GM20000 (cell line): ENCODE results near the gene SURF2.

ENCODE experiments used
- DNase-seq: peaks from one replicate; pipeline ENCODE4 v3.0.0; 2012; ENCODE audit warnings: low spot score
- TF ChIP-seq, protein P1 (sequence below): IDR thresholded peaks from 2 replicates; pipeline ENCODE4 v1.5.1; 2012; ENCODE audit warnings: mild to moderate bottlenecking, control low read depth; ENCODE audit errors: extremely low read depth, missing control alignments

SURF2 gene

DNA sequence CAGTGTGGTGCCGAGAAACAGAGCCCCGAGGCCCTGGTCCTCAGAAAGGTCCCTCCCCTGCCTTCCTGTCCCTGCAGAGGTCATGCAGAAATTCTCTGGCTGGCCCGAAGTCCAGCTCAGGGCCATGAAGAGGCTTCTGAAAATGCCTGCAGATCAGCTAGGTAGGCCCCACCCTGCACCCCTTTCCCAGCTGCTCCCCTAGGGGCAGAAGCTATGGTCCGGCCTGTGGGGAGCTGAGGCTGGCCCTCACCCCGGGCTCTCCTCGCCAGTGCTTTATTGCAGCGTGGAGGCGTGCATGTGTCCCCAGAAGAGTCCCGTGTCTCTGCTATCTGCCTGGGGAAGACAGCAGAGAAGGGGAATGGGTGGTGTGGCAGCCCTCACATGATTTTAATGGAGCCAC lies 41.5 kb downstream of the SURF2 start:
- TF ChIP-seq, protein P1, sequence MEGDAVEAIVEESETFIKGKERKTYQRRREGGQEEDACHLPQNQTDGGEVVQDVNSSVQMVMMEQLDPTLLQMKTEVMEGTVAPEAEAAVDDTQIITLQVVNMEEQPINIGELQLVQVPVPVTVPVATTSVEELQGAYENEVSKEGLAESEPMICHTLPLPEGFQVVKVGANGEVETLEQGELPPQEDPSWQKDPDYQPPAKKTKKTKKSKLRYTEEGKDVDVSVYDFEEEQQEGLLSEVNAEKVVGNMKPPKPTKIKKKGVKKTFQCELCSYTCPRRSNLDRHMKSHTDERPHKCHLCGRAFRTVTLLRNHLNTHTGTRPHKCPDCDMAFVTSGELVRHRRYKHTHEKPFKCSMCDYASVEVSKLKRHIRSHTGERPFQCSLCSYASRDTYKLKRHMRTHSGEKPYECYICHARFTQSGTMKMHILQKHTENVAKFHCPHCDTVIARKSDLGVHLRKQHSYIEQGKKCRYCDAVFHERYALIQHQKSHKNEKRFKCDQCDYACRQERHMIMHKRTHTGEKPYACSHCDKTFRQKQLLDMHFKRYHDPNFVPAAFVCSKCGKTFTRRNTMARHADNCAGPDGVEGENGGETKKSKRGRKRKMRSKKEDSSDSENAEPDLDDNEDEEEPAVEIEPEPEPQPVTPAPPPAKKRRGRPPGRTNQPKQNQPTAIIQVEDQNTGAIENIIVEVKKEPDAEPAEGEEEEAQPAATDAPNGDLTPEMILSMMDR, result no peak
- DNase-seq, result no peak

DNA sequence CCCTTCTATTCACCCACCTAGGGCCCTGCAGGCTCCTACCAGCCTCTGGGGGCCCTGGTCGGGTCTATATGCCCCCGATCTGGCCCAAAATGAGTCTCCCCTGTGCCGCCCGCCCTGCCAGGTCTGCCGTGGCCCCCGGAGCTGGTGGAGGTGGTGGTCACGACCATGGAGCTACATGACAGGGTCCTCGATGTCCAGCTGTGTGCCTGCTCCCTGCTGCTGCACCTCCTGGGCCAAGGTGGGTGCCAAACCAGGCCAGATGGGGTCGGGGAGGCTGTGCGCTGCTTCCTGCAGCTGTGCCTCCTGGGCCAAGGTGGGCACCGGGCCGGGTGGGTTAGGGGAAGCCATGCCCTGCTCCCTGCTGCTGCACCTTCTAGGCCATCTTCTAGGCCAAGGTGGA lies 43.9 kb downstream of the SURF2 start:
- TF ChIP-seq, protein P1, result no peak
- no peak for DNase-seq

DNA sequence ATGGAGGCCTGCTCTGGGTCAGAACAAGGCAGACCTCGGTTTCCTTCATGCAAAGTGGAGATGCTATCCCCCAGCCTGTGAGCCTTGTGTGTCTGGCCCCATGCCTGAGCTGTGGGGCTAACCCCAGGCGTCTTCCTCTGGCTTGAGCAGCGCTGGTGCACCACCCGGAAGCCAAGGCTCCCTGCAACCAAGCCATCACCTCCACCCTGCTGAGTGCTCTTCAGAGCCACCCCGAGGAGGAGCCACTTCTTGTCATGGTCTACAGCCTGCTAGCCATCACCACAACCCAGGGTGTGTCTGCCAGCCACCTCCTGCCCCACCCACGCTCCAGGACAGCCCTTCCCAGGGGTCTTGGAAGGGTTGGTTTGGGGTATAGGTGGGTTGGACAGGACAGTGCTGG lies 45.2 kb downstream of the SURF2 start:
- TF ChIP-seq, protein P1, result no peak
- no peak for DNase-seq

DNA sequence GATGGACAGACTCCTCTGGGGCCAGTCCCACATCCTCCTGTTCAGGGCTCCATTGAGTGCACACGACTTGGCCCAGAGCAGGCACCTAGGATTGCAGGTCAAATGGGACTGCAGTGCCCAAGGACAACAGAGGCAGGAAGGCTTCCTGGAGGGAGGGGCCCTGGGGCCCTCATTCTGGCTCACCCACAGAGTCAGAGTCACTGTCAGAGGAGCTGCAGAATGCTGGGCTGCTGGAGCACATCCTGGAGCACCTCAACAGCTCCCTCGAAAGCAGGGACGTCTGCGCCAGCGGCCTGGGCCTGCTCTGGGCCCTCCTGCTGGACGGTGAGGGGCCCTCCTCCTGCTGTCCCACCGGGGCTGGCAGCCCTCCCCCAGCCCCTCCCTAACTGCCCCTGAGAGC lies 46.3 kb downstream of the SURF2 start:
- DNase-seq, result no peak

DNA sequence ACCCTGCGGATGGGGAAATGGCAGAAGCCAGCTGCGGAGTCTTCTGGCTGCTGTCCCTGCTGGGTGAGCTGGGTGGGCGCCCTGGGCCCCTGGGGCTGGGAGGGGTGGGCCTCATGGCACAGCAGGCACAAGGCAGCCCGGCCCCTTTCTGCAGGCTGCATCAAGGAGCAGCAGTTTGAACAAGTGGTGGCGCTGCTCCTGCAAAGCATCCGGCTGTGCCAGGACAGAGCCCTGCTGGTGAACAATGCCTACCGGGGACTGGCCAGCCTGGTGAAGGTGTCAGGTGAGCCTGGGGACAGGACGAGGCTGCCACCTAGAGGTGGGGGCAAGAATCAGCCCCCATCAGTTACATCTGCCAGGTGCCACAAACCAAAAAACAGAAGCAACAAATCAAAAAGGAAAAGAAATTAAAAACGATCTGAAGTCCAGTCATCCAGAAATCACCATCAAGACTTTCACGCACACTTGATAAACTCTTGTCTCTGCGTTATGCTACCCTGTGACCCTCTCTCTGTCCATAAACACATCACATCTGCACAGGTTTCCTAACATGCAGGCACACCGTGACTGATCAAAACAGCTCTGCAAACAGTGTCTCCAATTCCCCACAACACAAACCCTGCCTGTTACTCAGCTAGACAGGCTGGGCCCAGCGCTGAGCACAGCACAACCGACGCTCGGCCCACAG lies 47.6 kb downstream of the SURF2 start:
- TF ChIP-seq, protein P1, result no peak
- no peak for DNase-seq

More for the DNA sequence above, 46.3 kb downstream of the SURF2 start:
- TF ChIP-seq, protein P1, result no peak

DNA sequence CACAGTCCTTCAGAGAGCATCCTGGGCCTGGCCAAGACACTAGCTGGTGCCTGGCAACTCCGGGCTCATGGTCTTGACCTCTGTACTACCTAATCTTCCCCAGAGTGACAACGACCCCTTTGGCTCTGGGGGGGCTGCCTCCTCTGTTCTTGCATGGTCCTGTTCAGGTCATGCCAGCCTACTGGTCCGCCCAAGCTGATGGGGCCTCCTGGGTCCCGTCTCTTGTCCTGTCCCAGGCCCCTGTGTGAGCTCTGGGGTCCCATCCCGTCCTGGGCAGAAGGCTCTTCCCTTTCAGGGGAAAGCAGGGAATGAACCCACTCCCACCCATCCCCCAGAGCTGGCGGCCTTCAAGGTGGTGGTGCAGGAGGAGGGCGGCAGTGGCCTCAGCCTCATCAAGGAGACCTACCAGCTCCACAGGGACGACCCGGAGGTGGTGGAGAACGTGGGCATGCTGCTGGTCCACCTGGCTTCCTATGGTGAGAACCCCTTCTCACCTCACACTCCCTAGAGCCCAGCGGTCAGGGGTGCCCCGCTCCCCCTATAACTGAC lies 48.2 kb downstream of the SURF2 start:
- no peak for DNase-seq
- TF ChIP-seq, protein P1, result no peak

DNA sequence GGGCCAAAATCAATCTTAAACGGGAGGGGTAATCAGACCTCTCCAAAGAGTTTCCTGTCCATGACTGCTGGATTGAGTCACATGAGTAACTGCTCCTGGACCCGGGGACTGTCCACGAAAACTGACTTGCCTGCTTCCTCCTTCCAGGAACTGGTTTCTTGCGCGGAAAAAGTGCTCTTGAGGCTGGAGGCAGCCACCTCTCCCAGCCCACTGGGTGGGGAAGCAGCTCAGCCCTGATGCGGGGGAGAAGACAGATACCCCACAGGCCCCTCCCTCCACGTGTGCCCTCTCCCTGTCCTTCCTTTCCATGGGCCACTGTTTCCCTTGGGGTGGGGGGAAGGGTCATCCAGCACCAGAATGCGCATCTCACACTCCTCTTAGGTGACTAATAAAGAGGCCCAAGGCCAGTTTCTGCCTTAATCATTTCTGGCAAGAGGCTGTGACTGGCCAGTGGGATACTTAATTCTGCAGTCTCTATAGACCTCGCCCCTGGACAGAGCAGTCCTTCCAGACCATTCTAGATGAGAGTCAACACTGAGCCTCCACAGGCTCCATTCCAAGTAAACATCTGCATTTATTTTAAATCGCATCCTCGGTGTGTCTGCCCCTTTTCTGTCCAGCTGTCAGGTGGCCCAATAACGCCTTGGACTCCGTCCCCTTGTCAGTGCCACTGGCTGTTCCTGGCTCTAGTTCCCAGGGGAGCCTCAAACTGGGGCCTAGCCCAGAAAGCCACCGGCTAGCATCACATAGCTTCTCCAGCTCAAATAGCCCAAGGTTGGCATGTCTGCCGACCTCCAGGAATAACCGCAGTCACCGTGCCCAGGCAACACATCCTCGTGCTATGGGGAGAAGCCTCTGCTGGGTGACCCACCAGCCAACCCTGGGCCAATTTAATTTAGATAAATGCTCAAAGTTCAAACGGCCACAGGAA lies 49.4 kb downstream of the SURF2 start:
- DNase-seq, result no peak
- TF ChIP-seq, protein P1, result no peak
